Stimulated activated CD8-positive, alpha-beta memory T cell treated with anti-CD3 and anti-CD28 coated beads, Interleukin-15, amount 100 ng/mL, for 4 hours (primary cell): ENCODE measurements around the gene TLR1.
"Not testable (repeated sequence)": the region's sequence is repeated elsewhere in the genome, so short reads cannot be mapped to it uniquely, and the experiment has no call there.

Experiments
- DNase-seq, 2 donors: peaks; one replicate each; pipeline ENCODE4 v3.0.0-alpha.2; 2020; ENCODE audit warnings: low read depth in 2 of 2

TLR1 gene

DNA sequence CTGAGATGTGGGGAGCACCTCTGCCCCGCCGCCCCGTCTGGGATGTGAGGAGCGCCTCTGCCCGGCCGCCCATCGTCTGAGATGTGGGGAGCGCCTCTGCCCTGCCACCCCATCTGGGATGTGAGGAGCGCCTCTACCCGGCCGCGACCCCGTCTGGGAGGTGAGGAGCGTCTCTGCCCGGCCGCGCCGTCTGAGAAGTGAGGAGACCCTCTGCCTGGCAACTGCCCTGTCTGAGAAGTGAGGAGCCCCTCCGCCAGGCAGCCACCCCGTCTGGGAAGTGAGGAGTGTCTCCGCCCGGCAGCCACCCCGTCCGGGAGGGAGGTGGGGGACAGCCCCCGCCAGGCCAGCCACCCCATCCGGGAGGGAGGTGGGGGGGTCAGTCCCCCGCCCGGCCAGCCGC, 2.9 kb upstream of the TLR1 start:
- not testable (repeated sequence) for DNase-seq

DNA sequence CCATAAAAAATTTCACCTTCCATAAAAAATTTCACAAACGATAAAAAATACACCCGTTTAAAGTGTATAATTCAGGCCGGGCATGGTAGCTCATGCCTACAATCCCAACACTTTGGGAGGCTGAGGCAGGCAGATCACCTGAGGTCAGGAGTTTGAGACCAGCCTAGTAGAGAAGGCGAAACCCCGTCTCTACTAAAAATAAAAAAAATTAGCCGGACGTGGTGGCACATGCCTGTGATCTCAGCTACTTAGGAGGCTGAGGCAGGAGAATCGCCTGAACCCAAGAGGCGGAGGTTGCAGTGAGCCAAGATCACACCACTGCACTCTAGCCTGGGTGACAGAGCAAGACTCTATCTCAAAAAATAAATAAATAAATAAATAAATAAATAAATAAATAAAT, 1.7 kb upstream of the TLR1 start:
- not testable (repeated sequence) for DNase-seq

DNA sequence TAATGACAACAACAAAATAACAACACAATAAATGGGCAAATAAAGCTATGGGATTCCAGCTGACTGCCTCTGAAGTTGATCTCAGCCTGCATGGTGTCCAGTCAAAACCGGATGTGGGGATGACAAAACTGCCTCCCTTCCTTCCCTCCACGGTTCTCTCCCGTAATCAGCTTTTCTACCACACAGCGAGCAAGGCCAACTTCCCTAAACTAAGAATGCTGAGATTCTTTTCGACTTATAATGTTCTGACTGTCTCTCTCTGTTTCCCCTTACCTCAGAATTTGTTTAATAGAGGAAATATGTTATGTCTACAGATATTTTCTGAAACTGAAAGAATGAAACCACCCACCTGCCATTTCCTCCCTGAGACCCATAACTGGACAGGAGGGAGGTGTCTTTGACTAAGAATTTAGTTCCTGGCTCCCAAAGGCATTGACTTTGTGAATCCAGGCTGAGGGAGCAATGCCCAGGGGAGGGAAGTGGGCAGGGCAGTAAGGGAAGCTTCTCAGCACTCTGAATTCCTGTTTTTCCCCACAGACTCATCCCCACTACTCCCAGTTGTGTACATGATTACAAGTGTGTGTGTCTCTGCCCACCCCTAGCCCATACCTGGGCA, 1.0 kb upstream of the TLR1 start:
- no peak for DNase-seq

GRCh38 chr4:38803833-38804653, 548 bp downstream of the TLR1 start:
- no peak for DNase-seq

GRCh38 chr4:38802561-38803355, 1.8 kb downstream of the TLR1 start:
- DNase-seq, result no peak

- no peak for DNase-seq
Observed at GRCh38 chr4:38800961-38801450, 3.6 kb downstream of the TLR1 start.

DNA sequence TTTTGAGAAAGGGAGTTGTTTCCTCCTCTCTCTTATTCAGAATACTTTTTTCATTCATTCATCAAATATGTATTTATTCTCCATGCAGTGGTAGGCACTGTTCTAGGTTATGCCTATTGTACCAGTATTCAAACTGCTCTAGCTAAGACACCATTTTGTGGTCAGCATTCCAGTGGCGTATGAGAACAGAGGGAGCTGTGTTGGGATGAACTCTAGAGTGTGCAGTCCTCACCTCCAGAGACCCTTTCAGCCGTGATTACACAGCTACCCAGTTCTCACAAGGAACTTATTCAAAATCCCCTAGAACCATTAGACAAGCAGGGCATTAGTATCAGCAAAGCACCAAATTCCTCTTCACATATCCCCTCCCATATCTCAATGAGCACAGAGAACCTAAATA, 4.2 kb downstream of the TLR1 start:
- DNase-seq, result no peak

GRCh38 chr4:38795087-38795486, 9.5 kb downstream of the TLR1 start:
- DNase-seq, result no peak

DNA sequence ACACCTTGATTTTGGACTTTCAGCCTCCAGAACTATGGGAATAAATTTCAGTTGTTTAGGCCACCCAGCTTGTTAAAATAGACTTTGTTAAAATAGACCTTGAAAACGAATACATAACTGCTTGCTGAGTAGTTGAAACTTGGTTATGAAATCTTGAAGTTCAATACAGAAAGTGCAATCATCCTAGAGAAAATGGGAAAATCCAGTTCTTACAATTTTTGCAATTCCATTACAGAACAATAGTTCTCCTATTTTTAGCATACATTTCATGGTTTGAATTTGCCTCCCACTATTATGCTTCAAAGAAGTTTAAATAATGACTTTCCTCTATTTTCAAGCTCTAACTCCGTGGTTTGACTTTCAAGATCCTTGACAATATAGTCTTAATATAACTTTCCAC, 10.5 kb downstream of the TLR1 start:
- DNase-seq, result no peak

DNA sequence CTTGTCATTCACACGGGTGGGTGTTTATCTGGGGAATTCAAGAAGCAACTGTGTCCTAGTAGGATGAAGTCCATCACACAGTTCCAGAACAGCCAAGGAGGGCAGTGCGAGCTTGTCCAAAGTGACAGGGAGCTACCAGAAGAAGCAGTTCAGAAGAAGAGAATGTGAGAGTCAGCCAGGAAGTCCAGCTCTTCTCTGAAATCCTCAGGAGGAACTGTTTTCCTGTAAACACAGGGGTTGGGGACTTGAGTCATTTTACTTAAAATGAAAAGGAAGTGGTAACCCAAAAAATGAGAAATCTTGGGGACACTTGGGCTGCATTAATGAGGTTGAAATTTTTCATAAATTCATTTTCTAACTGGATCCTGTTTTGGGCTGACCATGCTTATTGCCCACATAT, 13.6 kb downstream of the TLR1 start:
- DNase-seq, result no peak

GRCh38 chr4:38788317-38788716, 16.3 kb downstream of the TLR1 start:
- DNase-seq, result no peak

GRCh38 chr4:38787693-38788092, 16.9 kb downstream of the TLR1 start:
- DNase-seq, result no peak

- DNase-seq, result no peak
Observed at GRCh38 chr4:38785901-38786402, 18.6 kb downstream of the TLR1 start.

DNA sequence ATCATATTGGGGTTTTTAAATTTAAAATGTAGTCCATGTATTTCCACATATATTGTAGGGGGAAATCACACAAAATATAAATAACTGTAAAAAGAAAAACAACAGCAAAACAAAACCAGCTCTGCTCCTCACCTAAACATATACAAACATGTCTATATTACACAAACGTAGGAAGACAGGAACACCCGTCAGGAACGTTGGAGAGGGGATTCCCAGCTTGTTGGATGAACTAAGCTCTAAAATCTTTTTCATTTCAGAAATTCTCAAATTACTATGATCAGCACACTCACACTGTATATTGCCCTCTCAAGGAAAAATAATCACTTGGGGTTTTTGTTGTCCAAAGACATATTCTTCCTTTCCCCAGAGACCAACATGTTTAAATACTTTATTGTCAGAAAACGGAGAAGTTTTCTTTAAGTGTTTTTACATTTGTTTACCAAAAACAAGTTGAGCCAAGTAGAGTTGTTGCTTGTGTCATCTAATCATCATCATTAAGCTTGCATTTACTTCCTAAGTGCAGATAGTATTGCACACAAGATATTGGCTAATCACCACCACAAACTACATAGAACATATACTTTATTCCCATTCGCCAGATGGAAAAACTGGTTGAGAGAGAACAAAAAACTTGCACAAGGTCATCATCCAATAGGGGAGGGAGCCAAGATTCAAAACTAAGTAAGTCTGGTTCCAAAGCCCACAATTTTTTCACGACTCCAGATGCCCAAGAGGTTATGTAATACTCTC, 19.4 kb downstream of the TLR1 start:
- DNase-seq, result no peak

DNA sequence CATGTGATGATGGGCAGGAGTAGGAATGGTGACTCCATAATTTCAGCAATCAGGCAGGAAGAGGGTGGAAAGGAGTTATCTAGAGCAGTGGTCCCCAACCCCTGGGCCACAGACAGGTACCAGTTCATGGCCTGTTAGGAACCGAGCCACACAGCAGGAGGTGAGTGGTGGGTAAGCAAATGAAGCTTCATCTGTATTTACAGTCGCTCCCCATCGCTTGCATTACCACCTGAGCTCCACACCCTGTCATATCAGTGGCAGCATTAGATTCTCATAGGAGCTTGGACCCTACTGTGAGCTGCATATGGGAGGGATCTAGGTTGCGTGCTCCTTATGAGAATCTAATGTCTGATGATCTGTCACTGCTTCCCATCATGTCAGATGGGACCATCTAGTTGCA, 20.4 kb downstream of the TLR1 start:
- DNase-seq, result no peak

DNA sequence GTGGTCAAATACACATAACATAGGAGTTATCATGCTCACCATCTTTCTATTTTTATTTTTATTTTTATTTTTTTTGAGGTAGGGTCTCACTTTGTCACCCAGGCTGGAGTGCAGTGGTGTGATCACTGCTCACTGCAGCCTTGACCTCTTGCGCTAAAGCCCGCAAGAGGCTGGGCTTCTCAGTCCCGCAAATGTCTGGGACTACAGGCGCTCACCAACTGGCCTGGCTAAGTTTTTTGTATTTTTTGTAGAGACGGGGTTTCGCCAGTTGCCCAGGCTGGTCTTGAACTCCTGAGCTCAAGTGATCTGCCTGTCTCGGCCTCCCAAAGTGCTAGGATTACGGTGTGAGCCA, 21.5 kb downstream of the TLR1 start:
- no peak for DNase-seq

GRCh38 chr4:38782452-38783108, 22.0 kb downstream of the TLR1 start, which contains the start of gene TLR10:
Gene TLR10 (minus strand): TSS chr4:38782990. CDS start chr4:38775590, 7,400 bp downstream.
- no peak for DNase-seq

- no peak for DNase-seq
Observed at GRCh38 chr4:38781854-38782261, 22.7 kb downstream of the TLR1 start.

- no peak for DNase-seq
Observed at GRCh38 chr4:38780833-38781484, 23.6 kb downstream of the TLR1 start.

GRCh38 chr4:38779790-38780189, 24.8 kb downstream of the TLR1 start:
- no peak for DNase-seq
